Erythroblast (primary cell): ENCODE data around the gene RYR2.

Source experiments
- GATA1 ChIP-seq: IDR thresholded peaks from 2 replicates; pipeline ENCODE4 v1.6.1; 2011; ENCODE audit warnings: low read depth, mild to moderate bottlenecking, control low read depth, low read length, moderate library complexity
- POLR2A ChIP-seq: IDR thresholded peaks from 2 replicates; pipeline ENCODE4 v1.6.1; 2011; ENCODE audit warnings: mild to moderate bottlenecking, low read length

DNA sequence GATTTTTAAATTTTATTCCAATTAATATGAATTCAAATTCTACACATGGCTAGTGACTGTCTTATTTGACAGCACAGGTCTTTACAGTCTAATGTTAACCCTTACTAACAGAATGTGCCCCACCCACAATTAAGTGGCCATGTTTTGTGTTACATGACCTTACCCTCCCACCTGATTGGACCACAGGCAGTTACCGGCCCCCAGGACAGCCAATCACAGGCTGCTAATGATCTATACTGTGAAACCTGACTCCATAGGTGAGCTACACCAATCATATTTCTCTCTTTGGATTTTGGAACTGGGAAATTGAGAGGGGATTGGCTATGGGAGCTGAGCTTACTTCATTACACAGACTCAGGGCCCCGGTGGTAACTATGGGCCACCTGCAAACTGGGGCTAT lies 821.2 kb downstream of the RYR2 start:
- TF ChIP-seq POLR2A, result no peak
- no peak for TF ChIP-seq GATA1
